H9 (cell line): Measurements from ENCODE around the gene CES5A. TPM values are rescaled to one million over a fixed set of nuclear protein-coding genes. Genes with fewer than 3 reads are reported as not detected.

Experiments
- DNase-seq: peaks from one replicate; pipeline ENCODE4 v3.0.0-alpha.2; 2017
- H2AFZ ChIP-seq: one replicate; pipeline ENCODE4 v1.6.1; 2013; ENCODE audit warnings: mild to moderate bottlenecking, low read length, control low read depth, moderate library complexity
- H2AK5ac ChIP-seq: 2 replicates; pipeline ENCODE4 v1.6.1; 2013; ENCODE audit warnings: low read length, control low read depth, mixed read lengths; ENCODE audit not compliant: insufficient read length
- H2BK120ac ChIP-seq: one replicate; pipeline ENCODE4 v1.6.1; 2013; ENCODE audit warnings: low read depth, mild to moderate bottlenecking, low read length, control low read depth, inconsistent platforms; ENCODE audit not compliant: poor library complexity, severe bottlenecking
- H2BK12ac ChIP-seq: 2 replicates; pipeline ENCODE4 v1.6.1; 2013; ENCODE audit warnings: low read length, control low read depth, mixed read lengths, low read depth; ENCODE audit not compliant: insufficient read length
- H2BK15ac ChIP-seq: 2 replicates; pipeline ENCODE4 v1.6.1; 2013; ENCODE audit warnings: low read depth, low read length, control low read depth
- H2BK20ac ChIP-seq: one replicate; pipeline ENCODE4 v1.6.1; 2013; ENCODE audit warnings: low read depth, mild to moderate bottlenecking, low read length, control low read depth, inconsistent platforms; ENCODE audit not compliant: poor library complexity, severe bottlenecking
- H2BK5ac ChIP-seq: 2 replicates; pipeline ENCODE4 v1.6.1; 2013; ENCODE audit warnings: low read length, control low read depth, mixed read lengths; ENCODE audit not compliant: insufficient read length
- H3K14ac ChIP-seq: 2 replicates; pipeline ENCODE4 v1.6.1; 2013; ENCODE audit warnings: low read length, control low read depth; ENCODE audit not compliant: insufficient read depth
- H3K18ac ChIP-seq: 2 replicates; pipeline ENCODE4 v1.6.1; 2013; ENCODE audit warnings: low read depth, mild to moderate bottlenecking, mixed read lengths, low read length, control low read depth; ENCODE audit not compliant: insufficient read length
- H3K23ac ChIP-seq: 2 replicates; pipeline ENCODE4 v1.6.1; 2013; ENCODE audit warnings: low read length, control low read depth, mixed read lengths, low read depth; ENCODE audit not compliant: insufficient read length
- H3K23me2 ChIP-seq: 2 replicates; pipeline ENCODE4 v1.6.1; 2013; ENCODE audit warnings: low read depth, mild to moderate bottlenecking, mixed read lengths, low read length, control low read depth; ENCODE audit not compliant: insufficient read length, poor library complexity, severe bottlenecking
- H3K27ac ChIP-seq: 2 replicates; pipeline ENCODE4 v1.5.1; 2013; ENCODE audit warnings: low read length, control low read depth, mixed read lengths, low read depth; ENCODE audit not compliant: insufficient read length
- H3K27me3 ChIP-seq: 2 replicates; pipeline ENCODE4 v1.6.1; 2013; ENCODE audit warnings: low read length, control low read depth, inconsistent platforms; ENCODE audit not compliant: insufficient read depth
- H3K4ac ChIP-seq: 2 replicates; pipeline ENCODE4 v1.6.1; 2013; ENCODE audit warnings: low read depth, mild to moderate bottlenecking, control low read depth, inconsistent platforms, low read length, moderate library complexity
- H3K4me1 ChIP-seq: 2 replicates; pipeline ENCODE4 v1.6.1; 2013; ENCODE audit warnings: low read length, control low read depth, inconsistent platforms; ENCODE audit not compliant: insufficient read depth
- H3K4me2 ChIP-seq: 2 replicates; pipeline ENCODE4 v1.6.1; 2013; ENCODE audit warnings: low read length, control low read depth, mixed read lengths; ENCODE audit not compliant: insufficient read length, insufficient read depth
- H3K56ac ChIP-seq: 2 replicates; pipeline ENCODE4 v1.6.1; 2013; ENCODE audit warnings: low read depth, mild to moderate bottlenecking, mixed read lengths, low read length, control low read depth; ENCODE audit not compliant: insufficient read length
- H3K79me1 ChIP-seq: 2 replicates; pipeline ENCODE4 v1.6.1; 2013; ENCODE audit warnings: low read depth, mild to moderate bottlenecking, moderate library complexity, low read length, control low read depth, inconsistent platforms; ENCODE audit not compliant: insufficient read depth, poor library complexity, severe bottlenecking
- H3K79me2 ChIP-seq: 2 replicates; pipeline ENCODE4 v1.6.1; 2013; ENCODE audit warnings: low read length, control low read depth, inconsistent platforms; ENCODE audit not compliant: insufficient read depth
- H3K9ac ChIP-seq: 2 replicates; pipeline ENCODE4 v1.6.1; 2013; ENCODE audit warnings: low read length, control low read depth, mixed read lengths; ENCODE audit not compliant: insufficient read length; ENCODE audit errors: extremely low read depth
- H3K9me3 ChIP-seq: one replicate; pipeline ENCODE4 v1.6.1; 2013; ENCODE audit warnings: low read depth, low read length, inconsistent platforms; ENCODE audit not compliant: control insufficient read depth
- H3T11ph ChIP-seq: one replicate; pipeline ENCODE4 v1.6.1; 2013; ENCODE audit warnings: mild to moderate bottlenecking, low read length, control low read depth, inconsistent platforms
- H4K20me1 ChIP-seq: one replicate; pipeline ENCODE4 v1.6.1; 2013; ENCODE audit not compliant: control insufficient read depth, insufficient read length, insufficient read depth
- H4K5ac ChIP-seq: 2 replicates; pipeline ENCODE4 v1.6.1; 2013; ENCODE audit warnings: low read depth, mild to moderate bottlenecking, mixed read lengths, low read length, control low read depth; ENCODE audit not compliant: insufficient read length
- H4K8ac ChIP-seq: replicated peaks from 2 replicates; pipeline ENCODE4 v1.6.1; 2013; ENCODE audit warnings: low read length, control low read depth, mixed read lengths, low read depth; ENCODE audit not compliant: insufficient read length
- H4K91ac ChIP-seq: 2 replicates; pipeline ENCODE4 v1.6.1; 2013; ENCODE audit warnings: low read depth, mild to moderate bottlenecking, moderate library complexity, mixed read lengths, low read length, control low read depth; ENCODE audit not compliant: insufficient read length
- H3K27ac Mint-ChIP-seq, 3 experiments: 2 replicates in 2 of 3; 3 replicates in 1 of 3; pipeline ENCODE4 v1.8.0; 2020 to 2021; ENCODE audit warnings: mixed read lengths in 3 of 3, mild to moderate bottlenecking in 1 of 3, moderate library complexity in 1 of 3
- H3K27me3 Mint-ChIP-seq: 2 replicates; pipeline ENCODE4 v1.8.0; 2021; ENCODE audit warnings: low read depth, mild to moderate bottlenecking, moderate library complexity, mixed read lengths
- H3K36me3 Mint-ChIP-seq, 3 experiments: 2 replicates in 2 of 3; 3 replicates in 1 of 3; pipeline ENCODE4 v1.8.0; 2020 to 2021; ENCODE audit warnings: low read depth in 3 of 3, mixed read lengths in 3 of 3; ENCODE audit not compliant: insufficient read depth in 1 of 3
- H3K4me1 Mint-ChIP-seq, 2 experiments: 2 replicates each; pipeline ENCODE4 v1.8.0; 2020; ENCODE audit warnings: mixed read lengths in 2 of 2
- H3K4me3 Mint-ChIP-seq, 2 experiments: 2 replicates in 1 of 2; 3 replicates in 1 of 2; pipeline ENCODE4 v1.8.0; 2020 to 2021; ENCODE audit warnings: mild to moderate bottlenecking in 2 of 2, mixed read lengths in 2 of 2, moderate library complexity in 1 of 2
- H3K9me3 Mint-ChIP-seq, 2 experiments: 2 replicates in 1 of 2; 3 replicates in 1 of 2; pipeline ENCODE4 v1.8.0; 2020; ENCODE audit warnings: mild to moderate bottlenecking in 2 of 2, mixed read lengths in 2 of 2, moderate library complexity in 1 of 2
- WGBS: extraction: QIAGEN DNeasy Blood & Tissue Kit; methylation state at CpG from one replicate; pipeline ENCODE4 v1.1.7; 2013; ENCODE audit warnings: missing lambda C conversion rate, low lambda C conversion rate, mixed read lengths; ENCODE audit not compliant: insufficient read length; ENCODE audit errors: extremely low coverage; 5-methylcytosine and 5-hydroxymethylcytosine counted together
- total RNA-seq: library from RNA; stranded (reverse); gene quantifications from 2 replicates; pipeline ENCODE4 v1.2.1, GENCODE V29; 2021
- TF ChIP-seq, protein P1 (sequence below): fragments of 200-600 bp; sonication (generic); conservative IDR thresholded peaks from 3 replicates; pipeline ENCODE4 v1.8.0; 2021; ENCODE audit warnings: antibody characterized with exemption, mild to moderate bottlenecking

CES5A gene
- total RNA-seq, 1 experiment from 2014 or later, result not detected

DNA sequence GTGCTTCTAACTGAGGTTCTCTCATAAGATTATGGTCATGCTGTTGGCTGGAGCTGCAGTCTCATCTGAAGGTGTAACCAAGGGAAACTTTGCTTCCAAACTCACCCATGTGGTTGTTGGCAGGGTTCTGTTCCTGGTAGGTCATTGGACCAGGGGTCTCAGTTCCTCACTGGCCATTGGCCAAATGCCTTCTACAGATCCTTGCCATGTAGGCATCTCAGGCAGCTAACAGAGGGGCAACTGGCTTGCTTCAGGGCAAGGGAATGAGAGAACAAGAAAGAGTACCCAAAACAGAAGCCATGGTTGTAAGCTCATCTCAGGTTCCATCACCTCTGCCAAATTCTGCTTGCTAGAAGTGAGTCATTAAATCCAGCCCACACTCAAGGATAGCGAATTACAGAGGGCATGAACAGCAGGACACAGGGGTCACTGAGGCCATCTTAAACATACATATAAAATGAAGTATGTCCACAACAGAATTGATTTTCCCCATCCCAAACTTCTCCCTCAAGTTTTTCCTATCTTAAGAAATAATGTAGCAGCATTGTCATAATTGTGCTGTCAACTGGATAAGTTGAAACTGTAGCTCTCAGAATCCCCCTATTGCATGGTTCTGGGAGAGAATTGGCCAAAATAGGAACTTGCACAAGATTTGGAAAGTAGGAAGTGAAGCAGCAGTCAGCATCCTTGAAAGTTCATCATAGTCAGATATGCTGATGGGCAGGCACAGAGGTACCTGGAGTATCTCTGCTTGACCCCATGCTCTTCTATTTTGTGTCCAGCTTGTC is 42.4 kb upstream of the CES5A start:
- Histone ChIP-seq H3T11ph (no peak overlapping the region), H2AK5ac (no peak overlapping the region), H2BK12ac (no peak overlapping the region), H2BK15ac (no peak overlapping the region), H2AFZ (no peak overlapping the region), H3K56ac (no peak overlapping the region), H3K79me1 (no peaks in the 10 kb centered on the region), H4K20me1 (no peaks in the 10 kb centered on the region), H2BK120ac (no peak overlapping the region), H3K23me2 (no peaks in the 10 kb centered on the region), H4K91ac (no peak overlapping the region), H3K9me3 (no peaks in the 10 kb centered on the region), H4K8ac (no peak overlapping the region), H3K4ac (no peak overlapping the region), H3K4me2 (no peak overlapping the region), H2BK5ac (no peak overlapping the region), H3K79me2 (no peaks in the 10 kb centered on the region), H3K27ac (no peak overlapping the region), H3K23ac (no peak overlapping the region), H3K27me3 (no peaks in the 10 kb centered on the region), H3K18ac (no peak overlapping the region), H3K9ac (no peak overlapping the region), H3K14ac (no peak overlapping the region), H4K5ac (no peak overlapping the region), H3K4me1 (no peaks in the 10 kb centered on the region), H2BK20ac (no peak overlapping the region)
- WGBS, result no CpG with 5 or more reads among the region's 1 CpG
- H3K36me3 Mint-ChIP-seq, result no peaks in the 10 kb centered on the region
- no peak for DNase-seq
- TF ChIP-seq, protein P1, sequence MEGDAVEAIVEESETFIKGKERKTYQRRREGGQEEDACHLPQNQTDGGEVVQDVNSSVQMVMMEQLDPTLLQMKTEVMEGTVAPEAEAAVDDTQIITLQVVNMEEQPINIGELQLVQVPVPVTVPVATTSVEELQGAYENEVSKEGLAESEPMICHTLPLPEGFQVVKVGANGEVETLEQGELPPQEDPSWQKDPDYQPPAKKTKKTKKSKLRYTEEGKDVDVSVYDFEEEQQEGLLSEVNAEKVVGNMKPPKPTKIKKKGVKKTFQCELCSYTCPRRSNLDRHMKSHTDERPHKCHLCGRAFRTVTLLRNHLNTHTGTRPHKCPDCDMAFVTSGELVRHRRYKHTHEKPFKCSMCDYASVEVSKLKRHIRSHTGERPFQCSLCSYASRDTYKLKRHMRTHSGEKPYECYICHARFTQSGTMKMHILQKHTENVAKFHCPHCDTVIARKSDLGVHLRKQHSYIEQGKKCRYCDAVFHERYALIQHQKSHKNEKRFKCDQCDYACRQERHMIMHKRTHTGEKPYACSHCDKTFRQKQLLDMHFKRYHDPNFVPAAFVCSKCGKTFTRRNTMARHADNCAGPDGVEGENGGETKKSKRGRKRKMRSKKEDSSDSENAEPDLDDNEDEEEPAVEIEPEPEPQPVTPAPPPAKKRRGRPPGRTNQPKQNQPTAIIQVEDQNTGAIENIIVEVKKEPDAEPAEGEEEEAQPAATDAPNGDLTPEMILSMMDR, result no peak
- no peaks in the 10 kb centered on the region; a peak in 2 of 5 replicates for H3K9me3 Mint-ChIP-seq
- H3K27ac Mint-ChIP-seq, result no peak overlapping the region
- H3K27me3 Mint-ChIP-seq, result peaks cover 5% of the 10 kb centered on the region
- peaks cover 7 to 15% of the 10 kb centered on the region in 2 experiments; a peak in 3 of 4 replicates for H3K4me1 Mint-ChIP-seq
- H3K4me3 Mint-ChIP-seq, result no peak overlapping the region
